Fibroblast of lung (primary cell): ENCODE data around the gene KIRREL3. TPM values are rescaled to one million over a fixed set of nuclear protein-coding genes. Genes with fewer than 3 reads are reported as not detected.
A peak's percentile ranks its signal among the peaks of the same experiment; 100 is the strongest.

Experiments used
- DNase-seq, 2 donors: peaks; one replicate each; pipeline versions ENCODE4 v3.0.0 to v3.0.0-alpha.2; 2010; ENCODE audit warnings: low read depth in 2 of 2
- H2AFZ ChIP-seq: 2 replicates; pipeline ENCODE4 v1.5.1; 2012; ENCODE audit warnings: low read length, control low read depth, inconsistent platforms
- H3K27ac ChIP-seq: 2 replicates; pipeline ENCODE4 v1.5.1; 2011; ENCODE audit warnings: low read length, control low read depth; ENCODE audit not compliant: insufficient read depth
- H3K27me3 ChIP-seq: 2 replicates; pipeline ENCODE4 v1.5.1; 2011; ENCODE audit warnings: mild to moderate bottlenecking, low read length; ENCODE audit not compliant: control insufficient read depth, insufficient read depth
- H3K36me3 ChIP-seq: 2 replicates; pipeline ENCODE4 v1.5.1; 2011; ENCODE audit warnings: low read length; ENCODE audit not compliant: control insufficient read depth, insufficient read depth
- H3K4me1 ChIP-seq: 2 replicates; pipeline ENCODE4 v1.5.1; 2011; ENCODE audit warnings: low read length; ENCODE audit not compliant: control insufficient read depth, insufficient read depth; ENCODE audit errors: extremely low read depth
- H3K4me2 ChIP-seq: 2 replicates; pipeline ENCODE4 v1.5.1; 2011; ENCODE audit warnings: low read length, control low read depth; ENCODE audit not compliant: insufficient read depth; ENCODE audit errors: extremely low read depth
- H3K4me3 ChIP-seq, 4 experiments: fragments of 200-600 bp in 1 of 4; sonication (generic) in 1 of 4; replicated peaks in 1 of 4; 2 replicates each; pipeline ENCODE4 v1.5.1; 2011 to 2016; ENCODE audit warnings: low read length in 4 of 4, low read depth in 3 of 4, mild to moderate bottlenecking in 3 of 4, control low read depth in 2 of 4, inconsistent platforms in 1 of 4, mixed read lengths in 1 of 4; ENCODE audit not compliant: insufficient read depth in 1 of 4; ENCODE audit errors: control extremely low read depth in 1 of 4
- H3K79me2 ChIP-seq: 2 replicates; pipeline ENCODE4 v1.5.1; 2012; ENCODE audit warnings: mild to moderate bottlenecking, low read length, inconsistent platforms; ENCODE audit not compliant: control insufficient read depth, insufficient read depth
- H3K9ac ChIP-seq: 2 replicates; pipeline ENCODE4 v1.5.1; 2011; ENCODE audit warnings: mild to moderate bottlenecking, low read length, control low read depth; ENCODE audit not compliant: insufficient read depth
- H3K9me3 ChIP-seq: 2 replicates; pipeline ENCODE4 v1.5.1; 2012; ENCODE audit warnings: low read depth, low read length; ENCODE audit not compliant: control insufficient read depth, insufficient read depth
- H4K20me1 ChIP-seq: 2 replicates; pipeline ENCODE4 v1.5.1; 2011; ENCODE audit warnings: low read length; ENCODE audit not compliant: control insufficient read depth, insufficient read depth; ENCODE audit errors: extremely low read depth
- EZH2 ChIP-seq: IDR thresholded peaks from 2 replicates; pipeline ENCODE4 v1.5.1; 2012; ENCODE audit warnings: low read length, control low read depth, mild to moderate bottlenecking; ENCODE audit errors: missing control alignments
- polyA plus RNA-seq, 2 donors: library from polyadenylated mRNA; depleted of rRNA in 1 of 2; stranded (reverse) in 1 of 2; unstranded in 1 of 2; fragments of >200 nt; gene quantifications; 2 replicates each; pipeline ENCODE4 v1.2.1, GENCODE V29; 2011 to 2012; ENCODE audit warnings: missing spikeins in 1 of 2
- total RNA-seq: library from RNA; depleted of rRNA; stranded (reverse); fragments of >200 nt; gene quantifications from 2 replicates; pipeline ENCODE4 v1.2.1, GENCODE V29; 2014
- TF ChIP-seq, protein P1 (sequence below), 2 donors: IDR thresholded peaks in 1 of 2; conservative IDR thresholded peaks in 1 of 2; 1 replicate in 1 of 2; 2 replicates in 1 of 2; pipeline ENCODE4 v1.5.1; 2011 to 2012; ENCODE audit warnings: low read length in 2 of 2, control low read depth in 1 of 2, inconsistent platforms in 1 of 2, low read depth in 1 of 2, mild to moderate bottlenecking in 1 of 2

The KIRREL3 gene
- total and polyA plus RNA-seq, 2 donors (not counting 1 experiment from before 2014, with no cell fraction given) = 2.8 to 6.1 TPM

DNA sequence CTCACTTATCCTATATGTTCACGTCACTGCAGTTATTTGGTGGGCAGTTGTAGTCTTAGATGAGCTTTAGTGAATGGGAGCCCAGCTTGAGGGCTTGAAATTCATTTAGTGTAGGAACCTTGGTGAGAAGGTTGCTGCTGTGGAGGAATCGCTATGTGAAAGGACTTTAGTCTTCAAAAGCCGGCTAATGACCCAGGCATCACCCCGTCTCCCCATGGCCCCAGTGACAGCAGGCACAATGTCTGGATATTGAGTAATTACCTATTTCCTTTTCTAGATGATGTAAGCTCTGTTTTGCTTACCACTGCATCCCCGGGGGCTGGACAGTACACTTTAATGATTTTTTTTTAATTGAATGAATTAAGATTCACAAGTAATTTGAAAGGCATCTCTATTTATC is 361.9 kb downstream of the KIRREL3 start:
- H3K9ac ChIP-seq = no peak overlapping the region

DNA sequence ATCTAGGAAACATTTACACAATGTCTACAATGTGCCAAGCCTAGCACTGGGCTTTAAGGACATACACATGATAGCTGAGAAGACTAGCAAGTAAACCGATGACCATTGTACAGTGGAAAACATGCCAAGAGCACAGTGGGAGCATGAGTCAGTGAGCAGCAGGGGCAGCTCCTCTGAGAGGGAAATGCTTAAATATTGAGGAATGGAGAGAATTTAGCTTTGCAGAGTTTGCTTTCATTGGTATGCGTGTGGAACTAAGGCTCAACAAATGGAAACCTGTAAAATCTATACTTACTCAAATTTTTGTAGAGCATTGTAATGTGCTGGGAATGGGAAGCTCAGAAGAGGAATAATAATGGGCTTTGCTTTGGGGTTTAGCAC is 362.8 kb downstream of the KIRREL3 start:
- H3K36me3 ChIP-seq = no peaks in the 10 kb centered on the region
- TF ChIP-seq, protein P1, sequence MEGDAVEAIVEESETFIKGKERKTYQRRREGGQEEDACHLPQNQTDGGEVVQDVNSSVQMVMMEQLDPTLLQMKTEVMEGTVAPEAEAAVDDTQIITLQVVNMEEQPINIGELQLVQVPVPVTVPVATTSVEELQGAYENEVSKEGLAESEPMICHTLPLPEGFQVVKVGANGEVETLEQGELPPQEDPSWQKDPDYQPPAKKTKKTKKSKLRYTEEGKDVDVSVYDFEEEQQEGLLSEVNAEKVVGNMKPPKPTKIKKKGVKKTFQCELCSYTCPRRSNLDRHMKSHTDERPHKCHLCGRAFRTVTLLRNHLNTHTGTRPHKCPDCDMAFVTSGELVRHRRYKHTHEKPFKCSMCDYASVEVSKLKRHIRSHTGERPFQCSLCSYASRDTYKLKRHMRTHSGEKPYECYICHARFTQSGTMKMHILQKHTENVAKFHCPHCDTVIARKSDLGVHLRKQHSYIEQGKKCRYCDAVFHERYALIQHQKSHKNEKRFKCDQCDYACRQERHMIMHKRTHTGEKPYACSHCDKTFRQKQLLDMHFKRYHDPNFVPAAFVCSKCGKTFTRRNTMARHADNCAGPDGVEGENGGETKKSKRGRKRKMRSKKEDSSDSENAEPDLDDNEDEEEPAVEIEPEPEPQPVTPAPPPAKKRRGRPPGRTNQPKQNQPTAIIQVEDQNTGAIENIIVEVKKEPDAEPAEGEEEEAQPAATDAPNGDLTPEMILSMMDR (conservative IDR thresholded peaks at IDR 0.05 in 1 of 2, IDR thresholded peaks at IDR 0.05 in 1 of 2; ENCODE audit: low read depth in 1 of 2, low read length in 2 of 2) = no peak
- no peak for TF ChIP-seq EZH2
- no peak overlapping the region for H3K9ac ChIP-seq
- H3K27me3 ChIP-seq = no peaks in the 10 kb centered on the region
- H3K4me1 ChIP-seq = peaks cover 7% of the 10 kb centered on the region
- no peaks in the 10 kb centered on the region for H3K9me3 ChIP-seq
- DNase-seq = peak; percentile 24 to 97
- H3K27ac ChIP-seq = peak overlapping the region; percentile 37
- H3K79me2 ChIP-seq = no peaks in the 10 kb centered on the region
- H4K20me1 ChIP-seq = no peaks in the 10 kb centered on the region
- H3K4me2 ChIP-seq = peak overlapping the region; percentile 27
- no peak overlapping the region for H2AFZ ChIP-seq
- H3K4me3 ChIP-seq = no peak overlapping the region

More for the DNA sequence above, 361.9 kb downstream of the KIRREL3 start:
- Histone ChIP-seq H3K4me2 (no peak overlapping the region), H4K20me1 (no peaks in the 10 kb centered on the region), H3K4me3 (no peak overlapping the region), H3K27me3 (no peaks in the 10 kb centered on the region), H2AFZ (no peak overlapping the region), H3K79me2 (no peaks in the 10 kb centered on the region), H3K4me1 (peaks cover 7% of the 10 kb centered on the region), H3K27ac (no peak overlapping the region), H3K36me3 (no peaks in the 10 kb centered on the region), H3K9me3 (no peaks in the 10 kb centered on the region)
- peak in 1 of 2 donors; percentile 30 for DNase-seq
- no peak for TF ChIP-seq EZH2
- TF ChIP-seq, protein P1 (conservative IDR thresholded peaks at IDR 0.05 in 1 of 2, IDR thresholded peaks at IDR 0.05 in 1 of 2; ENCODE audit: low read depth in 1 of 2, low read length in 2 of 2) = no peak

DNA sequence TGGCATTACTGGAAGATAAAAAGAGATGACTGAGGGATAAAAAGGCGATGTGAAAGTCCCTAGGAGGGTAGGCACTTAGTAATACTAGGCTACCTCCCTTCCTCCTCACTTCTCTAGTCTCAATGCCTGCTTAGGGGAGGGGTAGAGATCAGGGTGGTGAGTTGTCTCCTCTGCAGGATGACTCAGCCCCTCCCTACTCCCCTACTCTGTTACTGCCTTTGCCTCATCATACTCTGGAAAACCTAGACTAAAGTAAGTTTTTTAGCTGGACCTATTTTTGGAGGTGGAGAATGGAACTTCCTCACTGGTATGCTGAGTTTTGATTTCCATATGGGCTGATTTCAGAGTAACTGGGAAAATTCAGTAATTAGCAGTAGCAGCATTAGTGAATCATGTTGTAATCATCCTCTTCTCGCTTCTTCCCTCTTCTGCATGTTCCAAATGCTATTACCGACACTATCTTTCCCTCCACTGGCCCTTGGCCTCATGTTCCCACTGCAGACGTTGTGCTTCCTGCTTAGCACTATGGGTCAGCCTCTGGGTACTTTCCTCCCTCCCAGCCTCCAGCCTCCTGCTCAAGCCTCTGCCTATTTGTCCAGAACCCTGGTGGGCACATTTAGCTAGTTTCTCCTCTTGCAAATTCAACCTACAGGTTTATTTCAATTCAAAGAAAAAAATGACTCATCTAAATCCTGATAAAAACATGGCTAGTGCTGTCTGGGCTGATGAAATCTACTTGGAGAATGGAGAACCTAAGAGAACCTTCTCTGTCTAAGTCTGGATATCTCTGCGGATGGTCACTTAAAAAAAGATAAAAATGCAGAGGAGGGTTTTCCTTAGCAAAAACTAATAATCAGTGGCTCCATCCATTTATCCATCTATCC is 363.4 kb downstream of the KIRREL3 start:
- no peak overlapping the region for H3K9ac ChIP-seq
- no peak overlapping the region for H3K4me3 ChIP-seq
- H3K27me3 ChIP-seq = no peaks in the 10 kb centered on the region
- H3K27ac ChIP-seq = peak overlapping the region; percentile 37
- TF ChIP-seq, protein P1 (conservative IDR thresholded peaks at IDR 0.05 in 1 of 2, IDR thresholded peaks at IDR 0.05 in 1 of 2; ENCODE audit: low read depth in 1 of 2, low read length in 2 of 2) = no peak
- no peak for TF ChIP-seq EZH2
- no peaks in the 10 kb centered on the region for H3K36me3 ChIP-seq
- H3K79me2 ChIP-seq = no peaks in the 10 kb centered on the region
- H4K20me1 ChIP-seq = no peaks in the 10 kb centered on the region
- no peak overlapping the region for H3K4me2 ChIP-seq
- H3K9me3 ChIP-seq = no peaks in the 10 kb centered on the region
- peaks cover 7% of the 10 kb centered on the region for H3K4me1 ChIP-seq
- no peak overlapping the region for H2AFZ ChIP-seq
- peak in 1 of 2 donors; percentile 90 for DNase-seq
